ENCODE data around the gene ZDHHC11. TPM values are rescaled to one million over a fixed set of nuclear protein-coding genes. Genes with fewer than 3 reads are reported as not detected.
"Not testable (repeated sequence)": the region's sequence is repeated elsewhere in the genome, so short reads cannot be mapped to it uniquely, and the experiment has no call there.

Gene ZDHHC11
- total RNA-seq, 1 donor from 2014 or later: not detected

GRCh38 chr5:851553-851952, 767 bp upstream of the ZDHHC11 start:
- no peaks in the 10 kb centered on the region for H3K27me3 ChIP-seq
- DNase-seq (ENCODE audit: low spot score in 2 of 2): no peak
- no peaks in the 10 kb centered on the region for H3K36me3 ChIP-seq

GRCh38 chr5:851076-851475, 290 bp upstream of the ZDHHC11 start:
- H3K27me3 ChIP-seq: no peaks in the 10 kb centered on the region
- H3K4me3 ChIP-seq: no peak overlapping the region
- DNase-seq (ENCODE audit: low spot score in 2 of 2): no peak

More at GRCh38 chr5:851553-851952, 767 bp upstream of the ZDHHC11 start:
- Histone ChIP-seq H3K9me3 (no peaks in the 10 kb centered on the region), H3K4me3 (no peak overlapping the region), H3K27ac (no peak overlapping the region), H3K4me1 (no peaks in the 10 kb centered on the region)
- TF ChIP-seq, protein P1, sequence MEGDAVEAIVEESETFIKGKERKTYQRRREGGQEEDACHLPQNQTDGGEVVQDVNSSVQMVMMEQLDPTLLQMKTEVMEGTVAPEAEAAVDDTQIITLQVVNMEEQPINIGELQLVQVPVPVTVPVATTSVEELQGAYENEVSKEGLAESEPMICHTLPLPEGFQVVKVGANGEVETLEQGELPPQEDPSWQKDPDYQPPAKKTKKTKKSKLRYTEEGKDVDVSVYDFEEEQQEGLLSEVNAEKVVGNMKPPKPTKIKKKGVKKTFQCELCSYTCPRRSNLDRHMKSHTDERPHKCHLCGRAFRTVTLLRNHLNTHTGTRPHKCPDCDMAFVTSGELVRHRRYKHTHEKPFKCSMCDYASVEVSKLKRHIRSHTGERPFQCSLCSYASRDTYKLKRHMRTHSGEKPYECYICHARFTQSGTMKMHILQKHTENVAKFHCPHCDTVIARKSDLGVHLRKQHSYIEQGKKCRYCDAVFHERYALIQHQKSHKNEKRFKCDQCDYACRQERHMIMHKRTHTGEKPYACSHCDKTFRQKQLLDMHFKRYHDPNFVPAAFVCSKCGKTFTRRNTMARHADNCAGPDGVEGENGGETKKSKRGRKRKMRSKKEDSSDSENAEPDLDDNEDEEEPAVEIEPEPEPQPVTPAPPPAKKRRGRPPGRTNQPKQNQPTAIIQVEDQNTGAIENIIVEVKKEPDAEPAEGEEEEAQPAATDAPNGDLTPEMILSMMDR (IDR thresholded peaks at IDR 0.05): no peak
- intact Hi-C loops (cut with DNase I): no loop called here

DNA sequence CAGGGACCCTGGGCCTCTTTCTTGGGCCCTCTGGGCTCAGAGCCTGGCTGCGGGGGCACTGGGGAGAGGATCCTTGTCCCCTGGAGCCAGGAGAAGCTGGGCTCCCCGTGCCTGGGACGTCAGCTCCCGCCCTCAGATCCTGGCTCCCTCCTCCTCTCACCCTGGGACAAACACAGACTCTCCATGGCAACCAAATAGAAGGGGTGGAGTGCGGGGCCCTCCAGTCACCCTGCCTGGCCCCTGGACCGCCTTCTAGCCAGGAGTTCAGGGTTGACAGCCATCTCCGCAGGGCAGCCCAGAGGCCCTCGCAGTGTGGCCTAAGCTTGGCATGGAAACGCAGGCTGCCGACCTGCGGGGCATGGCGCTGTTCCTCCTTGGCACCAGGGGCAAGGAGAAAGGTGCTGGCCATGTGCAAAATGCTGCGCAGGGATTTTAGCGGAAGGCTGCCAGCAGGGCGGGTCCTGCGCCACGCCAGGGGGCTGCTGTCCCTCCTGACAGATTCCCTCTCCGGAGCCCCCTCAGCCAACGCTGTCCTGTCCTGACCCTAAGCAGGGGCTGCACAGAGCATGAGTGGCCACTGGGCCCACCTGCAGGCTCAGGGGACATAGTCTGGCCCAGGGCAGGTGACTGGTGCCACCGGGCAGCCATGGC, 1.0 kb downstream of the ZDHHC11 start:
- TF ChIP-seq, protein P1 (IDR thresholded peaks at IDR 0.05): no peak
- Histone ChIP-seq H3K27ac (no peak overlapping the region), H3K9me3 (no peaks in the 10 kb centered on the region), H3K36me3 (no peaks in the 10 kb centered on the region), H3K4me3 (no peak overlapping the region), H3K27me3 (no peaks in the 10 kb centered on the region), H3K4me1 (no peaks in the 10 kb centered on the region)
- no peak for DNase-seq (ENCODE audit: low spot score in 2 of 2)
- intact Hi-C loops (cut with DNase I): no loop called here

More at GRCh38 chr5:851076-851475, 290 bp upstream of the ZDHHC11 start:
- Histone ChIP-seq H3K36me3 (no peaks in the 10 kb centered on the region), H3K4me1 (no peaks in the 10 kb centered on the region), H3K9me3 (no peaks in the 10 kb centered on the region), H3K27ac (no peak overlapping the region)
- intact Hi-C loops (cut with DNase I): no loop called here
- TF ChIP-seq, protein P1 (IDR thresholded peaks at IDR 0.05): no peak

DNA sequence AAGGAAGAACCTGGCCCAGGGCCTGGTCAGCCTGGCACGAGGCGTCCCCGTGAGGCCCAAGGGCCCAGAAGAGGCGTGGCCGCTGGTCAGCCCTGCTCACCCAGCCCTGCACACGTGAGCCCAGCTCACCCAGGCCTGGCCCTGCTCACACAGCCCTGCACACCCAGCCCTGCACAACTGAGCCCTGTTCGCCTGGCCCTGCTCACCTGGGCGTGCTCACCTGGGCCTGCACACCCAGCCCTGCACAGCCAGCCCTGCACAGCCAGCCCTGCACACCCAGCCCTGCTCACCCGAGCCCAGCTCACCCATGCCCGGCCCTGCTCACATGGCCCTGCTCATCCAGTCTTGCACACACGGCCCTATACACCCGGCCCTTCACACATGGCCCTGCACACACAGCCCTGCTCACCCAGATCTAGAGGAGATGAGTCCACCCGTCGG, 2.1 kb downstream of the ZDHHC11 start:
- H3K27ac ChIP-seq: no peak overlapping the region
- no peaks in the 10 kb centered on the region for H3K27me3 ChIP-seq
- no peak overlapping the region for H3K4me3 ChIP-seq
- intact Hi-C loops (cut with DNase I): no loop called here
- TF ChIP-seq, protein P1 (IDR thresholded peaks at IDR 0.05): no peak
- DNase-seq (ENCODE audit: low spot score in 2 of 2): no peak
- no peaks in the 10 kb centered on the region for H3K4me1 ChIP-seq
- H3K9me3 ChIP-seq: no peaks in the 10 kb centered on the region
- H3K36me3 ChIP-seq: no peaks in the 10 kb centered on the region

- intact Hi-C loops (cut with DNase I); H3K36me3 ChIP-seq; H3K9me3 ChIP-seq; H3K27ac ChIP-seq; H3K4me1 ChIP-seq; H3K27me3 ChIP-seq; H3K4me3 ChIP-seq: not testable (repeated sequence)
- peak in 1 of 2 donors; percentile 39 for DNase-seq (ENCODE audit: low spot score in 2 of 2)
Measured at GRCh38 chr5:847736-848135, 3.0 kb downstream of the ZDHHC11 start.

GRCh38 chr5:847212-847611, 3.6 kb downstream of the ZDHHC11 start:
- H3K4me3 ChIP-seq; H3K27ac ChIP-seq; H3K27me3 ChIP-seq; H3K4me1 ChIP-seq; H3K36me3 ChIP-seq; H3K9me3 ChIP-seq; intact Hi-C loops (cut with DNase I): not testable (repeated sequence)
- DNase-seq (ENCODE audit: low spot score in 2 of 2): peak in 1 of 2 donors; percentile 49

GRCh38 chr5:846602-847091, 4.1 kb downstream of the ZDHHC11 start:
- H3K36me3 ChIP-seq; H3K4me3 ChIP-seq; H3K4me1 ChIP-seq; H3K9me3 ChIP-seq; intact Hi-C loops (cut with DNase I); H3K27ac ChIP-seq; H3K27me3 ChIP-seq: not testable (repeated sequence)
- peak in 1 of 2 donors; percentile 55 for DNase-seq (ENCODE audit: low spot score in 2 of 2)

DNA sequence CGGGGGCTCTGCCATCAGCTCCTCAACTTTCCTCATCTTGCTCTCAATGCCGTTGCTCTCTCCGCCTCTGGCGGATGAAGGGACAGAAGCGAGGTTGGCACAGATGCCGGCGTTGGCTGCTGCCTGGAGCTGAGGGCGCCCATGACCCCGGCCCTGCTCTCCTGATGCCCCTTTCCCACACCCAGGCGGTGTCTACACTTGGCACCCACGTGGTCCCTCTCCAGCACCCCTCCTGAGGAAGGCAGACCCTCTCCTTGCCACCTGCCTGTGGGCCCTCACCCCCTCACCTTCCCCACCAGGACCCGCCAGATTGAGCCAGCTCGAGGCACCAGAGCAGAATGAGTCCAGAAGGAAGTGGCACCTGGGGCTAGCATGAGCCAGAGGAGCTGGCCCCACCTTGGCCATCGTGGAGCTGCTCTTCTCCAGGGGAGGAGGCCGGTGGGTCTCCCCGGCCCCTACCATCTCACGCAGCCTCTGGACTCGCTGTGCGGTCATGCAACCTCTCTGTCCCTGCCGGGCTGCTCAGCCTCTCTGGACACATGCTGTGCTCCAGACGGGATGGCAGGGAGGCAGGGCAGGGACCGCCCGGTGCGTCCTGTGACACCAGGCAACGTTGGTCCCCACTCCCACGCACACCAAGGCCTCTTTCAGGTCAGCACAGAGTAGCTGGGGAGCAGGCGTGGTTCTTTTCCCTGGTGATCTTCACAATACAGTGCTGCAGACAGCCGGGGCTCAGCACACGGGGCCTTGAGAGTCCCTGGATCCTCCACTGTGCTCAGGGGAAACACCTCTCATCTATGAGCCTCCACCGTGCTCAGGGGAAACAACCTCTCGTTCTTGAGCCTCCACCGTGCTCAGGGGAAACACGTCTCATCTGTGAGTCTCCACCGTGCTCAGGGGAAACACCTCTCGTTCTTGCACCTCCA, 4.8 kb downstream of the ZDHHC11 start:
- H3K4me3 ChIP-seq; H3K9me3 ChIP-seq; H3K4me1 ChIP-seq; H3K36me3 ChIP-seq; DNase-seq (ENCODE audit: low spot score in 2 of 2); H3K27ac ChIP-seq; H3K27me3 ChIP-seq; intact Hi-C loops (cut with DNase I): not testable (repeated sequence)

DNA sequence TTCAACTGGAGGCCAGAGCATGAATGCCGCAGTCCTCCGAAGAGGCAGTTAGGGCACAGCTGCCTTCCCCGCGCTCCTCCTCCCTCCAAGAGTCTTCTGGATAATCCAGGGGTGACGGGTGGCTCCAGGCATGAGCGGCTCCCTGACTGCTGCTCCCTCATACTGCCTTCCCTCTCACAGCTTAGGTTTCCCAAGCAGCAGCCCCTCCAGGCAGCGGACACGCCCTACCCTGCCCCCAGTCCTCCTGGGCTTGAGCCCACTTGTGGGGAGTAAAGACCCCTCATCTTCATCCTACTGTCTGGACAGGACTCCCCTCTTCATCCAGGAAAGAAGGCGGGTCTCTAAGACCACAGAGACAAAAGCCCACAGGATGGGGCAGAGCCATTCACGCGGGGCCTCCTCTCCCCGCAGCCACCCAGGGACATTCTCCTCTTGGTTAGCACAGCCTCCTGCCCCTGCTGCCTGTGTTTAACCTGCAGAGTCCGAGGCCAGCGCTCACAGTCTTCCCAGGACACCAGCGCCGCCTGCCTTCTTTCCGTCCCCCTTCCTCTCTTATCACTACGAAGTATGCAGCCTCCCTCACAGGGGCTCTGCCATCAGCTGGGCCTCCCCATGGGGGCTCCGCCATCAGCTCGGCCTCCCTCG, 5.6 kb downstream of the ZDHHC11 start:
- intact Hi-C loops (cut with DNase I); H3K4me1 ChIP-seq; H3K4me3 ChIP-seq; H3K27me3 ChIP-seq; H3K27ac ChIP-seq; H3K36me3 ChIP-seq; H3K9me3 ChIP-seq: not testable (repeated sequence)
- peak in 1 of 2 donors; percentile 63 for DNase-seq (ENCODE audit: low spot score in 2 of 2)

Data from ascending aorta (tissue), 2 donors.